HepG2 (cell line): ENCODE results near the gene TTC6. TPM values are rescaled to one million over a fixed set of nuclear protein-coding genes. Genes with fewer than 3 reads are reported as not detected.

Source experiments
- ATF7 ChIP-seq, 2 experiments: fragments of 450-650 bp in 1 of 2; sonication (generic) in 1 of 2; formaldehyde crosslinking in 1 of 2; IDR thresholded peaks; 2 replicates each; pipeline versions ENCODE4 v1.4.0 to v1.6.1; 2016 to 2020; ENCODE audit warnings: antibody characterized with exemption in 1 of 2, mild to moderate bottlenecking in 1 of 2, missing genetic modification reagents in 1 of 2
- BCL6 ChIP-seq: IDR thresholded peaks from 2 replicates; pipeline ENCODE4 v1.6.1; 2016; ENCODE audit warnings: missing genetic modification reagents, missing compliant biosample characterization
- BORCS8-MEF2B ChIP-seq: sonication (generic); formaldehyde crosslinking; IDR thresholded peaks from 2 replicates; pipeline ENCODE4 v1.8.0; 2022; ENCODE audit warnings: mild to moderate bottlenecking, missing genetic modification reagents
- DZIP1 ChIP-seq: sonication (generic); formaldehyde crosslinking; IDR thresholded peaks from 2 replicates; pipeline ENCODE4 v1.5.0; 2020; ENCODE audit warnings: mild to moderate bottlenecking, missing genetic modification reagents
- ELF3 ChIP-seq: IDR thresholded peaks from 2 replicates; pipeline ENCODE4 v1.6.1; 2016; ENCODE audit warnings: missing genetic modification reagents, missing compliant biosample characterization
- ETV5 ChIP-seq: IDR thresholded peaks from 2 replicates; pipeline ENCODE4 v1.6.1; 2018; ENCODE audit warnings: missing biosample characterization, missing genetic modification reagents, inconsistent platforms, borderline replicate concordance
- GRHL1 ChIP-seq: sonication (generic); formaldehyde crosslinking; conservative IDR thresholded peaks from 2 replicates; pipeline ENCODE4 v1.8.0; 2022; ENCODE audit warnings: missing genetic modification reagents
- GTF2F1 ChIP-seq: fragments of 150-350 bp; IDR thresholded peaks from 2 replicates; pipeline ENCODE4 v1.6.1; 2014; ENCODE audit warnings: low read length
- HCFC1 ChIP-seq: fragments of 150-350 bp; IDR thresholded peaks from 2 replicates; pipeline ENCODE4 v1.6.1; 2014; ENCODE audit warnings: low read depth, low read length
- IKZF4 ChIP-seq: sonication (generic); formaldehyde crosslinking; IDR thresholded peaks from 2 replicates; pipeline ENCODE4 v1.5.1; 2020; ENCODE audit warnings: borderline replicate concordance, mild to moderate bottlenecking, low read depth, missing genetic modification reagents; ENCODE audit errors: not compliant biosample characterization
- KMT2A ChIP-seq: sonication (generic); formaldehyde crosslinking; IDR thresholded peaks from 2 replicates; pipeline ENCODE4 v1.4.0; 2020; ENCODE audit warnings: missing genetic modification reagents
- KMT2B ChIP-seq: IDR thresholded peaks from 2 replicates; pipeline ENCODE4 v1.6.1; 2016; ENCODE audit warnings: missing genetic modification reagents, missing compliant biosample characterization
- MTF1 ChIP-seq: sonication (generic); formaldehyde crosslinking; IDR thresholded peaks from 2 replicates; pipeline ENCODE4 v1.5.0; 2020; ENCODE audit warnings: missing genetic modification reagents
- NKX3-1 ChIP-seq: sonication (generic); formaldehyde crosslinking; IDR thresholded peaks from 2 replicates; pipeline ENCODE4 v1.5.0; 2020; ENCODE audit warnings: missing genetic modification reagents
- SMAD9 ChIP-seq: sonication (generic); formaldehyde crosslinking; IDR thresholded peaks from 2 replicates; pipeline ENCODE4 v1.5.1; 2020; ENCODE audit warnings: mild to moderate bottlenecking, missing genetic modification reagents
- TAF15 ChIP-seq: fragments of 200-400 bp; formaldehyde crosslinking; IDR thresholded peaks from one replicate; pipeline ENCODE4 v1.6.1; 2018; ENCODE audit warnings: mild to moderate bottlenecking, low read depth, low read length; ENCODE audit not compliant: poor library complexity, severe bottlenecking
- TCF12 ChIP-seq, 2 experiments: fragments of 450-650 bp in 1 of 2; sonication (generic) in 1 of 2; formaldehyde crosslinking in 1 of 2; IDR thresholded peaks; 2 replicates each; pipeline versions ENCODE4 v1.6.1 to v1.8.0; 2017 to 2022; ENCODE audit warnings: antibody characterized with exemption in 1 of 2, mild to moderate bottlenecking in 1 of 2, missing genetic modification reagents in 1 of 2, moderate library complexity in 1 of 2
- TEAD3 ChIP-seq: optimal IDR thresholded peaks from 2 replicates; pipeline ENCODE3; 2016; ENCODE audit warnings: borderline replicate concordance
- TSC22D2 ChIP-seq: sonication (generic); formaldehyde crosslinking; IDR thresholded peaks from 2 replicates; pipeline ENCODE4 v1.5.1; 2020; ENCODE audit warnings: missing genetic modification reagents, mild to moderate bottlenecking, borderline replicate concordance
- ZNF205 ChIP-seq: IDR thresholded peaks from 2 replicates; pipeline ENCODE4 v1.6.1; 2018; ENCODE audit warnings: missing biosample characterization, missing genetic modification reagents
- ZNF383 ChIP-seq: sonication (generic); formaldehyde crosslinking; IDR thresholded peaks from 2 replicates; pipeline ENCODE4 v1.4.0; 2020; ENCODE audit warnings: missing genetic modification reagents, mild to moderate bottlenecking, borderline replicate concordance
- ZNF468 ChIP-seq: sonication (generic); formaldehyde crosslinking; IDR thresholded peaks from 2 replicates; pipeline ENCODE4 v1.8.0; 2022; ENCODE audit warnings: mild to moderate bottlenecking, moderate library complexity, missing genetic modification reagents
- ZNF501 ChIP-seq: sonication (generic); formaldehyde crosslinking; IDR thresholded peaks from 2 replicates; pipeline ENCODE4 v1.5.1; 2020; ENCODE audit warnings: mild to moderate bottlenecking, moderate library complexity, missing genetic modification reagents
- polyA plus RNA-seq, 8 experiments: library from polyadenylated mRNA; depleted of rRNA in 3 of 8; stranded (reverse) in 7 of 8; unstranded in 1 of 8; fragments of >200 nt; fragmentation: Illumina TruSeq in 4 of 8; extraction: Trizol in 4 of 8; gene quantifications; 2 replicates each; pipeline versions ENCODE4 v1.2.1 to v1.2.3, GENCODE V29; 2011 to 2016; ENCODE audit warnings: low read depth in 4 of 8, missing spikeins in 1 of 8, mixed read lengths in 1 of 8; ENCODE audit not compliant: insufficient read depth in 1 of 8
- total RNA-seq, 5 experiments: library from RNA; depleted of rRNA; stranded (reverse); fragments of >200 nt; fragmentation: Illumina TruSeq; extraction: Trizol; gene quantifications; 2 replicates each; pipeline ENCODE4 v1.2.3, GENCODE V29; 2016; ENCODE audit warnings: low read depth in 1 of 5
- TF ChIP-seq, protein P1 (sequence below): sonication (generic); formaldehyde crosslinking; IDR thresholded peaks from 2 replicates; pipeline ENCODE4 v1.4.0; 2020; ENCODE audit warnings: missing genetic modification reagents

The TTC6 gene
- total and polyA plus RNA-seq, 2 of the 13 experiments (the other 11 are each of a cell fraction or from before 2014, with no cell fraction given): 9.3 to 27.4 TPM

GRCh38 chr14:37594238-37594970, 1.0 kb upstream of the TTC6 start (continued):
- TF ChIP-seq BCL6 (CRISPR knock-in tag) (peak; percentile 73; the same call in 1 of the 2 replicates), TEAD3 (CRISPR knock-in tag) (peak; percentile 69), TAF15 (peak; percentile 43), ETV5 (peak; percentile 20), TCF12 (IDR thresholded peaks at IDR 0.05) (no peak), TCF12 (CRISPR knock-in tag; IDR thresholded peaks at IDR 0.05) (no peak; the same call in none of the 2 replicates), SMAD9 (CRISPR knock-in tag) (peak; percentile 83), ZNF383 (CRISPR knock-in tag) (no peak), IKZF4 (CRISPR knock-in tag) (peak; percentile 94), GTF2F1 (no peak; the same call in 1 of the 2 replicates), ZNF501 (CRISPR knock-in tag) (peak; percentile 85), KMT2A (CRISPR knock-in tag) (peak; percentile 94), TSC22D2 (peak; percentile 77; the same call in 1 of the 2 replicates), HCFC1 (0 out of 2 replicates have a peak, but pooled peaks have one; percentile 22), DZIP1 (peak; percentile 64; the same call in 1 of the 2 replicates), KMT2B (CRISPR knock-in tag) (peak; percentile 79), ATF7 (IDR thresholded peaks at IDR 0.05) (no peak), ATF7 (CRISPR knock-in tag; IDR thresholded peaks at IDR 0.05) (no peak), ZNF205 (peak; percentile 53), MTF1 (CRISPR knock-in tag) (peak; percentile 69; the same call in 1 of the 2 replicates), NKX3-1 (peak; percentile 10; the same call in 1 of the 2 replicates), GRHL1 (CRISPR knock-in tag) (no peak), ELF3 (peak; percentile 51; the same call in 1 of the 2 replicates), ZNF468 (CRISPR knock-in tag) (peak; percentile 64; the same call in 1 of the 2 replicates), BORCS8-MEF2B (CRISPR knock-in tag) (peak; percentile 52; the same call in 1 of the 2 replicates)
- TF ChIP-seq, protein P1, sequence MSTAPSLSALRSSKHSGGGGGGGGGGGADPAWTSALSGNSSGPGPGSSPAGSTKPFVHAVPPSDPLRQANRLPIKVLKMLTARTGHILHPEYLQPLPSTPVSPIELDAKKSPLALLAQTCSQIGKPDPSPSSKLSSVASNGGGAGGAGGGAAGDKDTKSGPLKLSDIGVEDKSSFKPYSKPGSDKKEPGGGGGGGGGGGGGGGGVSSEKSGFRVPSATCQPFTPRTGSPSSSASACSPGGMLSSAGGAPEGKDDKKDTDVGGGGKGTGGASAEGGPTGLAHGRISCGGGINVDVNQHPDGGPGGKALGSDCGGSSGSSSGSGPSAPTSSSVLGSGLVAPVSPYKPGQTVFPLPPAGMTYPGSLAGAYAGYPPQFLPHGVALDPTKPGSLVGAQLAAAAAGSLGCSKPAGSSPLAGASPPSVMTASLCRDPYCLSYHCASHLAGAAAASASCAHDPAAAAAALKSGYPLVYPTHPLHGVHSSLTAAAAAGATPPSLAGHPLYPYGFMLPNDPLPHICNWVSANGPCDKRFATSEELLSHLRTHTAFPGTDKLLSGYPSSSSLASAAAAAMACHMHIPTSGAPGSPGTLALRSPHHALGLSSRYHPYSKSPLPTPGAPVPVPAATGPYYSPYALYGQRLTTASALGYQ (CRISPR knock-in tag): peak; percentile 65; the same call in 1 of the 2 replicates
